HG02973 (cell line): ENCODE results near the gene EPHA10.
"Not testable (repeated sequence)": the region's sequence is repeated elsewhere in the genome, so short reads cannot be mapped to it uniquely, and the experiment has no call there.

Experiments
- ATAC-seq: cut with Tn5 transposase; IDR thresholded peaks from one replicate; pipeline ENCODE4 v1.9.1; 2021; ENCODE audit warnings: moderate library complexity; ENCODE audit not compliant: unreplicated experiment

The EPHA10 gene

DNA sequence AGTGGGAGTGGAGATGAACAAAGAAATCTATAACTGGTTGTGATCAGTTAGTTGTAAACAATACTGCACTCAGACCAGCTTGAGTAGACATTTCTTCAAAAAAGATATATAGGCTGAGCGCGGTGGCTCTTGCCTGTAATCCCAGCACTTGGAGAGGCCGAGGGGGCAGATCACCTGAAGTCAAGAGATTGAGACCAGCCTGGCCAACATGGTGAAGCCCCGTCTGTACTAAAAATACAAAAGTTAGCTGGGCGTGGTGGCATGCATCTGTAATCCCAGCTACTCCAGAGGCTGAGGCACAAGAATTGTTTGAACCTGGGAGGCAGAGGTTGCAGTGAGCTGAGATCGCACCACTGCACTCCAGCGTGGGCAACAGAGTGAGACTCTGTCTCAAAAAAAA lies 26.9 kb downstream of the EPHA10 start:
- not testable (repeated sequence) for ATAC-seq

DNA sequence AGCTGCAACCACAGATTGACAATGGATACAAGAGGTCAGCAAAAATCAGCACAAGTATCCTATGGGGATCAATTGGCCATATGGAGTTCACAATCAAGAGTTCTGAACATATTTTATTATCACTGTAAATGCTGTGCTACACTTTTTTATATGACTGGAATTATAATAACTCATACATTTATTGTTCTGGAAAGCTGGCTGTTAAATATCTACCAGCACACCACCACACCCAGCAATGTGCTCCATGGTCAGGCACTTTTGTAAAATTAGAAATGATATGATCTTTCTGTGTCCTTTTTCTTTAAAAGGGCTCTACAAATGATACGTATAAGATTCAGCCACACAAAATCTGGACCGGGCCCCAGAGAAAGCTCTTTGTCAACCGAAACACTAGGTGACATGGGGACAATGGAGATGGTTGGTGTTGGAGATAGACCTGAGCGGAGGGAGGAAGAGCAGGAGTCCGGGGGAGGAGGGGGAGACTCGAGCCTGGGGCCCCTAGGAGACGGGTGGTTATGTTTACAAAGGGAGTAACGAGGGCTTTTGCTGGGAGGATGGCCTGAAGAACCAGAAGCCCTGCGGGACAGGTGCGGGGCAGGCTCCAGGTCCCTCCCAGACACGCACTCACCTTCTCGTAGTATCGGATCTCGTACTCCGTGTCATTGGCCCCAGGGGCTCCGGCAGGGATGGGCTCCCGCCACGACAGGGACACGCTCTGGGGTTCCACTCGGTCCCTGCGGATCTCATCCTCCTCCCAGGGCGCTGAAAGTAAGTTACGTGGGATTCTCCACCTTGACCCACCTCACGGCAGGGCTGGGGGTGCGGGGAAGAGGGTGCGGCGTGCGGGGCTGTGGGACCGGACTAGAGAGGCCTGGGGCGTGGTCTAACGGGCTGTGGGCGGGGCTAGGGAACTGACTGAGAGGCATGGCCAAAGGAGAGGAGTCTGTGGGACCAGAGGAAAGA lies 30.0 kb downstream of the EPHA10 start:
- ATAC-seq: no peak

- no peak for ATAC-seq
Measured at GRCh38 chr1:37732111-37732780, 32.7 kb downstream of the EPHA10 start.

DNA sequence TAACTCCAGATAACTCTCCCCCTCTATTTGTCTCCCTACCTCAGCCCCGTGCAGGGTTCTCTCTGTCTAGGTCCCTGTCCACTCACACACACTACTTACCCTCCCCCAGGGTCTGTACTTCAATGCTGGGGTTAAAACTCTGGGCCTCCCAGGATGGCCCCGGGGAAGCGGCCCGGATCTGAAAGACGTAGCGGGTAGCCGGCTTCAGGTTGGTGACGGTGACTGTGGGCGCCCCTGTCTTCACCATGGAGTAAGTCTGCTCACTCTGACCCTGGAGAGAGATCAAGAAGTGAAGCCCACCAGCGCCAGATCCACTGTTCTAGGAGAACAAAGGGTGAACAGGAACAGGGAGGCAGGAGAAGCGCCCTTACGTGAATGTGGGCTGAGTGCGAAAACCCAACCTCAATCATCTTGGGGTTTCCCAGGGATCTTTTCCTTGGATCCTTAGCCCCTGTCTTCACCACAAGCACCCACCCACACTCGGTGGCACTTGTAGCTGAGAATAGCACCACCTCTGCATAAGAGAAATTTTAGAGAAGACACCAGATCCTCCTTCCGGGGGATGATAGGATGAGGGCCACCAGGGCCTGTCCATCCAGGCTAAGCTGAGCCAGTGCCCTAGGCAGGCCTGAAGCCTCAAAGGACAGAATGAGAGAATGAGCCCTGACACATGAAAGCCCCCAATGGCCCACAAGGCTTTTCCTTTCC lies 33.5 kb downstream of the EPHA10 start:
- no peak for ATAC-seq

- ATAC-seq: no peak
Measured at GRCh38 chr1:37730376-37730775, 34.5 kb downstream of the EPHA10 start.

DNA sequence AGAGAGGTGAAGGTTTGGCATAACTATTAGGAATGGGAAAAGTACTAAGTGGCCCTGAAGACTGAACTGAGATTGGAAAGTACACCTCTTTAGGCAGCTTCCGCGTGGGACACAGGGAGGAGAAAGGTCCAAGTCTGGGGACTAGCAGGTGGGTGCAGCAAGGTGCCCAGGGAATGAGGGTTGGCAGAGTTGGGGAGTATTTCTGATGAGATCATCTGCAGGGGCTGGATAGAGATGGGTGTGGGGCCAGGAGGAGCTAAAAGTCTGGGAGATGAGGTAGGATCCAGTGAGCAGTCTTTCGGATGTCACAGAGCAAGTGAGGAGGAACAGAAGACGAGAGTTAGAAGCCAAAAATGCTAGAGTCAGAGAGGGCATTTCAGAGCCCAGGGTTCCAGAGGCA lies 36.5 kb downstream of the EPHA10 start:
- no peak for ATAC-seq

- no peak for ATAC-seq
Measured at GRCh38 chr1:37726751-37727585, 38.0 kb downstream of the EPHA10 start.

DNA sequence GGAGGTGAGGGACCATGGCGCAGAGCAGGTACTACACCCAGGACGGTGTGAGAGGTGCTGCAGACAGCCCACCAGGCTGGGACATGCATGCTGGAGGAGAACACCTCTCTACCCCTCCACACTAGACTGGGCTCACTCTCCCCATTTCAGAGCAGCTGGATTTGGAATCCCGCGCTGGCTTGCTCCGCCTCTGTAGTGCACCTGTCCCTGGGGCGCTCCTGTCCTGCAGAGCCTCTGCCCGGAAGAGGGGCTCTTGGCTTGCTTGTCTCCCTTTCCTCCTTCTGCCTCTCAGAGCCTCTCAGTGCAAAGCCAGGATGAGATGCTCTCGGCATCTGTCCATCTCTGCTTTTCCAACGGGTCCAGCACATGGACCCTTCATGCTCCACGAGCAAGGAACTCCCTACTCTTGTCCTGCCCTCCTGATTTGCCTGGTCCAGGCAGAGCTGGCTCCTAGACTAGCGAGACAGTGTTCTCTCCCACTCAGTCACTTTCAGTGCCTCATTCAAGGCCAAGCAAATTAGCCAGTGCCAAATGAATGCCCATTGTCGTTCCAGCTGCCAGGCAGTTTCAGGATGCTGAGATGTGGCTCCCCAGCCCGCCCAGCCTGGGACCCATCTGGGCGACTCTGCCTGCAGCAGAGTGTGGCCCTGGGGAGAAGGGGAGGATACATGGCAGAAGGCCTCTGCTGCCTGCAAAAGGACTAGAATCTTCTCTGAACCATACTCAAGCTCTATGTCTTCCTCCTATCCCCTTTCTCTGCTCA lies 38.9 kb downstream of the EPHA10 start:
- no peak for ATAC-seq

DNA sequence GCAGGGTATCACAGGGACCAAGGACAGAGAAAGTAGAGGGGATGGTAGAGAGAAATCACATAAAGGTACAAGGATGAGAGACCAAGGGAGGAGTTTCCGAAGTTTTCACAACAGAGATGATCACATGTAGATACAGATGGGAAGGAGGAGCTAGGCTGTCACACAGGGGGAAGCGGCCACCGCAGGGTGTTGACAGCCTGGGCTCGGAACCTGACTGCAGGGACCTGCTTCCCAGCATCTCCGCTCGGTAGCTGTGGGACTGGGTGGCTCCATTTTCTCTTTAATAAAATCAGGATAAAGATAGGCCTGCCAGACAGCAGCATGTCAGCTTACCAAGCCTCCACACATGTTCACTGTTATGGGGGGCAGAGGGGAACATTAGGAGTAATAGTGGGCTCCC lies 40.3 kb downstream of the EPHA10 start:
- no peak for ATAC-seq

GRCh38 chr1:37723390-37724078 lies 41.4 kb downstream of the EPHA10 start:
- ATAC-seq: no peak

- ATAC-seq: no peak
Measured at GRCh38 chr1:37723072-37723389, 41.9 kb downstream of the EPHA10 start.

GRCh38 chr1:37722181-37723071 lies 42.5 kb downstream of the EPHA10 start:
- no peak for ATAC-seq

DNA sequence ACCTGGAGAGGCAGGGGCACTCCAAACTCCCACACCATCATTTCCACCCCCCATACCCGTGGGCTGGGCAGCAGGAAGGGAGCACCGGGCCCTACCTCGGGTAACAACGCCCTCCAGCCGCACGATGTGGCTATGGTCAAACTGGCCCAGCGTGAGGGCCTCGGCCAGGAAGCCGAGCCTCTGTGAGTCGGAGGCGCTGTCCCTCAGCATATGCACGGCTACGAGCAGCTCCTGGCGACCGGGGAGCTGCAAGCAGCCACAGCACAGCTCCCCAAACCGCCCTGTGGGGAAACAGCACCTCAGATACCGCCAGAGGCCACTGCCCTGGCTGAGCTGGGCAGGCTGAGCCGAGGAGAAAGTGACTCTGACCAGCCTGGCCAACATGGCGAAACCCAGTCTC lies 43.4 kb downstream of the EPHA10 start:
- ATAC-seq: no peak

DNA sequence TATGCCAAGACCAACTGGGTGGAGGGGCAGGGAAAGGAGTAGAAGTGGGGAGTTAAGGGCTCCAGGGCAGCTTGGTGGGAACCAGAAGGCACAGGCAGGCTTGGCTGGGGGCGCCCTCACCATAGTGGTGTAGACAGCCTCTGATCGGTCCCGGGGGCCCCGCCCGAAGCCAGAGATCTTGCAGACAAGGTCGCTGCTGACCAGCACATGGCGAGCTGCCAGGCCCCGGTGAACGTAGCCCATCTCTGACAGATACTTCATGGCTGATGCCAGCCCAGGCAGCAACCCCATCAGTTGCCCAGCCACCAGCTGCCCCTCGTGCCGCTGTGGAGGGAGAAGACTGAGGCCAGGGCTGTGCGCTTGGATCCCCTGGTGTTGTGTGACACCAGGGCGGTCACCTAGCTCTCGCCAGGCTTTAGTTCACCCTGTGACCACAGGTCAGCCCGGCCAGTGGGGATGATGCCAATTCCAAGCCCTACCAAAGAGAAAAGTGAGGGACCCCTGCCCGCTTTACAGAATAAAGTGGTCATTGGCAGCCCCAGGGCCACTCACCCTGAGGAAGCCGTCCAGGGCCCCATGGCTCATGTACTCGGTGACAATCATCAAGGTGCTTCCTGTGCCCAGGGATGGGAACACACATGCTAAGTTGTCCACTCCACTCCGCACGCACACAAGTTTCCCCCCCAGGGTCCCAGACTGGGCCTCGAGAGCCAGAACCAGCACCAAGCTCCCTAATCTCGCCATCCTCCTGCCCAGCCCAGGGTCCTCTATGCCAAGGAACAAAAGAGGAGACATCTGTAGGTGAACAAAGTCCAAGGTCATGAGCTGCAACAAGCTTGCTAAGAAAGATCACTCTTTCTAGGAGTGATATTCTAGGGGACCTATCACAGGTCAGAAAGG lies 44.4 kb downstream of the EPHA10 start:
- no peak for ATAC-seq

GRCh38 chr1:37719572-37720195 lies 45.2 kb downstream of the EPHA10 start:
- no peak for ATAC-seq

GRCh38 chr1:37718901-37719571 lies 45.9 kb downstream of the EPHA10 start:
- ATAC-seq: no peak
